ENCODE measurements around the gene CDKN2AIPNL.

CDKN2AIPNL gene

DNA sequence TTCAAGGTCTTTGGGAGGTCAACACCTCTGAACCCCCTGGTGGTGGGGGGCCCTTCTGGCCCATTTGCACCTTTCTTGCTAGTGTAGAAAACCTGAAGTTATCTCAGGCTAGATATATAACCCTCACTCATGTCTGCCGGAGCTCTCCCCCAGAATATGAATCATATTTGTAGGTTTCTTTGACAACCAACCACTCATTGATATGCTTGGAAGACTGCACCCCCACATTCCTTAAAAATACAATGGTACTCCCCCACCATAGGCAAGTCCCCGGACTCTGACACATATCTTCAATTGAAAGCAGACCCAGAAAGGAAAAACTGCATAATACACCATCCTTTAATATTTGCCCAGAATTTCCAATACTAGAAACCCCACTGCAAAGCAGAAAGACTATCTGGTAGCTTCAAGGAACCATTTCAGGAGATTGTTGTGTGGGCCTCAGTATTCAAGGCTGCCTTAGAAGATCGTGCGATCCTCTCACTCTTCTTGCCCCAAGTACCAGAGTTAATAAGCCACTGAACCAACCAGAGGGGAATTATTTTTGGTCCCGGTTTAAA lies 41.3 kb downstream of the CDKN2AIPNL start:
- Histone ChIP-seq H3K27ac (peak overlapping the region; percentile 100), H3K36me3 (peaks cover 28% of the 10 kb centered on the region), H3K27me3 (ENCODE audit: insufficient read depth, low read depth, severe bottlenecking) (no peaks in the 10 kb centered on the region), H3K4me3 (ENCODE audit: low read depth, low read length) (peak overlapping the region; percentile 92), H3K9me3 (ENCODE audit: severe bottlenecking) (peaks cover 2% of the 10 kb centered on the region)
- TF ChIP-seq, protein P1, sequence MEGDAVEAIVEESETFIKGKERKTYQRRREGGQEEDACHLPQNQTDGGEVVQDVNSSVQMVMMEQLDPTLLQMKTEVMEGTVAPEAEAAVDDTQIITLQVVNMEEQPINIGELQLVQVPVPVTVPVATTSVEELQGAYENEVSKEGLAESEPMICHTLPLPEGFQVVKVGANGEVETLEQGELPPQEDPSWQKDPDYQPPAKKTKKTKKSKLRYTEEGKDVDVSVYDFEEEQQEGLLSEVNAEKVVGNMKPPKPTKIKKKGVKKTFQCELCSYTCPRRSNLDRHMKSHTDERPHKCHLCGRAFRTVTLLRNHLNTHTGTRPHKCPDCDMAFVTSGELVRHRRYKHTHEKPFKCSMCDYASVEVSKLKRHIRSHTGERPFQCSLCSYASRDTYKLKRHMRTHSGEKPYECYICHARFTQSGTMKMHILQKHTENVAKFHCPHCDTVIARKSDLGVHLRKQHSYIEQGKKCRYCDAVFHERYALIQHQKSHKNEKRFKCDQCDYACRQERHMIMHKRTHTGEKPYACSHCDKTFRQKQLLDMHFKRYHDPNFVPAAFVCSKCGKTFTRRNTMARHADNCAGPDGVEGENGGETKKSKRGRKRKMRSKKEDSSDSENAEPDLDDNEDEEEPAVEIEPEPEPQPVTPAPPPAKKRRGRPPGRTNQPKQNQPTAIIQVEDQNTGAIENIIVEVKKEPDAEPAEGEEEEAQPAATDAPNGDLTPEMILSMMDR (IDR thresholded peaks at IDR 0.05; ENCODE audit: low read depth, low read length) = no peak
- no peak for DNase-seq

DNA sequence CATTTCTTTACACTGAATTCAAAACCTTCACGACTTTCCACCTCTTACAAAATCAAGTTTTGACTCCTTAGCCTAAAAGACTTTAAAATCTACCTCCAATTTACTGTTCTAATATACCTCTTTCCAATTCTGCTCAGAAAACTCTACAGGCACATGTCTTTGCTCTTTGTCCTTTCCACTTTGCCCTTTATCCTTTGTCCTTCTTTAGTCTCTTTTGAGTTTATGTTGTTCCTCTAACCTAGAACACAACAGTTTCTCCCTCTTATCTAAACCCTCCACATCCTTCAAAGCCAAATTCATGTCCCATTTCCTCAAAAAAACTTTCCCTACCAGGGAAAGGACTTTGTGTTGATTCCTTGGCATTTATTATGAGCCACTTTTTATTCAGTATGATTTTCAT lies 46.1 kb downstream of the CDKN2AIPNL start:
- no peak for DNase-seq
- Histone ChIP-seq H3K36me3 (peaks cover 5% of the 10 kb centered on the region), H3K27ac (no peak overlapping the region), H3K4me3 (ENCODE audit: low read depth, low read length) (no peak overlapping the region), H3K27me3 (ENCODE audit: insufficient read depth, low read depth, severe bottlenecking) (no peaks in the 10 kb centered on the region), H3K9me3 (ENCODE audit: severe bottlenecking) (peaks cover 2% of the 10 kb centered on the region)
- TF ChIP-seq, protein P1 (IDR thresholded peaks at IDR 0.05; ENCODE audit: low read depth, low read length) = no peak

DNA sequence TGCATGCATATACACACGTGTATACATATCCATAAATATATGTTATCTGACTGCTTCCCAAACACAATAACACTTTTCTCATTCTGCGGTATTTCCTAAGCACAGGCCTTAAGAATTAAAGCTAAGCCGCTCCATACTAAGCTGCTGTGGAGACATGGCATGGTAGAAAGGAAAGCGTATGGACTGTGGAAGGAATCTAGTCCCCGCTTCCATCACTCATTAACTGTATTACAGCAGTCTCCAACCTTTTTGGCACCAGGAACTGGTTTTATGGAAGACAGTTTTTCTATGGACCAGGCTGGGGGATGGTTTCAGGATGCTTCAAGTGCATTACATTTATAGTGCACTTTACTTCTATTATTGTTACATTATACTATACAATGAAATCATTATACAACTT lies 56.0 kb downstream of the CDKN2AIPNL start:
- Histone ChIP-seq H3K36me3 (no peaks in the 10 kb centered on the region), H3K4me3 (ENCODE audit: low read depth, low read length) (no peak overlapping the region), H3K27ac (peak overlapping the region; percentile 61), H3K9me3 (ENCODE audit: severe bottlenecking) (no peaks in the 10 kb centered on the region), H3K27me3 (ENCODE audit: insufficient read depth, low read depth, severe bottlenecking) (no peaks in the 10 kb centered on the region)
- peak; percentile 53 for DNase-seq
- TF ChIP-seq, protein P1 (IDR thresholded peaks at IDR 0.05; ENCODE audit: low read depth, low read length) = no peak

All from WERI-Rb-1 (cell line).